GM18511 (cell line): ENCODE results near the gene PCBP3.
A peak's percentile ranks its signal among the peaks of the same experiment; 100 is the strongest.
"Not testable (repeated sequence)": the region's sequence is repeated elsewhere in the genome, so short reads cannot be mapped to it uniquely, and the experiment has no call there.

Experiments
- ATAC-seq: cut with Tn5 transposase; IDR thresholded peaks from one replicate; pipeline ENCODE4 v1.9.1; 2021; ENCODE audit warnings: mild to moderate bottlenecking, moderate library complexity; ENCODE audit not compliant: unreplicated experiment

Gene PCBP3

DNA sequence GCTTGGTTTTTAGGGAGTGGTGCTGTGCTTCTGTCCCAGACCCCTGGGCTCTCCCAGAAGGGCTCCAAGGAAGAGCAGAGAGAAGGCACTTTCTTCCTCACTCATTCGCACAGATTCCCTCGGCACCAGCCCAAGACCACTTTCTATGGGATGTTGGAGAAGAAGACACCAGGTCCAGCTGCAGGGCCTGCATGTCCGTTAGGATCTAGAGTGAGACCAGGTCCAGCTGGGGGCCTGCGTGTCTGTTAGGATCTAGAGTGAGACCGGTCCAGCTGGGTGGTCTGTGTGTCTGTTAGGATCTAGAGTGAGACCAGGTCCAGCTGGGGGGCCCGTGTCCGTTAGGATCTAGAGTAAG, 30.9 kb upstream of the PCBP3 start:
- ATAC-seq = not testable (repeated sequence)

GRCh38 chr21:45613396-45613795, 30.1 kb upstream of the PCBP3 start:
- no peak for ATAC-seq

DNA sequence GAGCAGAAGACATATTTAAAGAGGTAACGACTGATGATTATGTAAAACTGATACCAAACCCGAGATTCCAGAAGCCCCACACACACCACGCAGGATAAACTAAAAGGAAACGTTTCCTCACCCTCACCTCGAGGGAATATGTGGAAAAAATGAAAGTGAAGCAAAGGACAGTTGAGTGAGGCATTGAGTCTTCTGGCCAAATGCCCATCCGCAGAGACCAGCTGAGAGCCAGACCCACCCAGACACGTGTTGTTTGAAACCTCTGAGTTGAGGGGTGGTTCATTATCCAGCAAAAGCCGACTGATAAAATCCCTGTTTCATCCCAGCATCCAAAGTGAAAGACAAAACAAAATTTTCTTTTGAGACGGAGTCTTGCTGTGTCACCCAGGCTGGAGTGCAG, 29.6 kb upstream of the PCBP3 start:
- no peak for ATAC-seq

DNA sequence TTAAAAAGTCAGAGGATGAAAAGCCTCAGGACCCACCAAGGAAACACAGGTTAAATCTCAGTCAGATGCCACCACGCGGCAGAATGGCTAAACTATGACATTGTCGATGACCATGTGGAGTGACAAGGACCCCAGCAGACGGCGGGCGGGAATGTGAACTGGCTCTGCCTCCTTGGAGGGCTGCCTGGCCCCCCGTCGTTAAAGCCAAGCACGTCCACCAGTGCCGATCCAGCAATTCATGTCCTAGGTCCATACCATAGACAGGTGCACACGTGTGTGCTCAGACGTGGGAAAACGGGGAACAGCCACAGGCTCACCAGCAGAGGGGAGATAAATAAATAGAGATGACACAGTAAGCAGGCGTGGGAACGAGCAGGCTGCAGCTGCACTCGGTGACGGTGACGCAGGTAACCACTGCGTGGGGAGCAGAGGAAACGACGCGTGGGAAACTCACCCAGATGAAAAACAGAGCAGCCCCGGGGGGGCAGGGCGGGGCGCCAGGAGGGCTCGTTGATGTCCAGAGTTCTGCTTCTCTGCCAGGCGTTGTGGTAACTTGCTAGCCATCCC, 28.3 kb upstream of the PCBP3 start:
- peak; percentile 79 for ATAC-seq

GRCh38 chr21:45617021-45617921, 26.3 kb upstream of the PCBP3 start:
- no peak for ATAC-seq

GRCh38 chr21:45618287-45618686, 25.2 kb upstream of the PCBP3 start:
- no peak for ATAC-seq

DNA sequence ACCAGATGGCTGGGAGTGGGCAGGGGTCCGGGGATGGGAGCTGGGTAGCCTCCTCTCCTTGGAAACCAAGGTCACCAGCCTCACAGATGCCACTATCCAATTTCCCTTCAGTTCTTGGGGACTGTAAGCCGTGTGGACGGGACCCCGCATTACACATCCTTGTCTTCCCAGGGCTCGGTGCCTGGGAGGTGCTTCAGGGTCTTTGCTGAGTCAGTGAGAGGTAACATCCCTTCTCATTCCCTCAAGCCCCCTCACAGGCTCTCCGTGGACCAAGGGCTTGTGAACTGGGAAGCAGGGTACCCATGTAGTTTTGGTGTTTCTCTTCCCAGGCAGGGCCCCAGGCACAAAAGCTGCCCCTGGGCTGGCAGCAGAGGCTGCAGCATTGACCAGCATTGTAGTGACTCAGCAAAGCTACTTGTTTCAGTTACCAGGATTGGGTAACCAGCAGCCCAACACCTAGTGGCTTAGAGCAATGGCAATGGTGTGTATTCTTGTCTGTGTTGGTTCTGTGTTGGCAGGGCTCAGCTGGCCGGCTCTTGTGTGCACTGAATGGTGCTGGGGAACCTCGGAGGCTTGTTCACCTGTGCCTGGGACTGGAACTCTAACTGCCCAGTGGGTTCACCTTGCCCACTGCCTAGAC, 24.6 kb upstream of the PCBP3 start:
- no peak for ATAC-seq

- ATAC-seq = no peak
Measured at GRCh38 chr21:45620201-45620923, 23.2 kb upstream of the PCBP3 start.

- not testable (repeated sequence) for ATAC-seq
Measured at GRCh38 chr21:45621435-45622331, 21.8 kb upstream of the PCBP3 start.

- no peak for ATAC-seq
Measured at GRCh38 chr21:45622416-45623097, 21.0 kb upstream of the PCBP3 start.

- no peak for ATAC-seq
Measured at GRCh38 chr21:45623436-45623835, 20.1 kb upstream of the PCBP3 start.

- not testable (repeated sequence) for ATAC-seq
Measured at GRCh38 chr21:45626127-45626526, 17.4 kb upstream of the PCBP3 start.

DNA sequence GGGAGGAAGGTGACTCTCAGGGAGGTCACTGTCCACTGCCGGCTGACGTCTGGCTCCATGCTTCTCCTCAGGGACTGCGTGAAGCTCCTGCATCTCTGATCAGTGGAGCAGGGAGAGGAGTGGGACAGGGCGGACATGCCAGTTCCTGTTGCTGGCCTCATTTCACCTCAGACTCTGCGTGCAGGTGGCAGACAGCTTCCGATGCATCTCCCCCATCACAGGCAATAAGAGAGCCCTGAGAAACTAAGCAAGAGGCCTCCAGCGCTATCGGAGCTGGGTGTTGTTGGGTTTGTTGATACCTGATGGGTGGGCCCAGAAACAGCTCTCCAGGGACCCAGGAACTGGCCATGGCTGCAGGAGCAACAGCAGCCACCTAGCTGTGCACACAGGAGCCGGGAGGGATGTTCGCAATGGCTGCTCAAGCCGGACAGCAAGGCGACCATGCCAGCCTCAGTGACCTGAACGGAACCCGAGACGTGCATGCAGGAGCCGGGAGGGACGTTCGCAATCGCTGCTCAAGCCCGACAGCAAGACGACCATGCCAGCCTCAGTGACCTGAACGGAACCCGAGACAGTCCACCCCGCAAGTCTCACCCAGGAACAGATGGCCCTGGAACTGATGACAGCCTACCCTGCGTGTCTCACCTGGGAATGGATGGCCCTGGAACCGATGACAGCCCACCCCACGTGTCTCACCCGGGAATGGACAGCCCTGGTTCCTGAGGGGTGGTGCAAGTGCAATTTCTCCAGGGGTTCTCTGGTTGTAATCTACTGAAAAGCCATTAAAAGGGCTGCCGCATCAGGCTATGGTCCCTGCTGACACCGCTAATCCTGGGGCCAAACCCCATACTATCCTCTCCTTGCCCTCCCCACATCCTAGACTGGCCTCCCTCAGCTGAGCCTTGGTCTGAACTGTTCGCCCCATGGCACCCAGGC, 14.2 kb upstream of the PCBP3 start:
- ATAC-seq = no peak

DNA sequence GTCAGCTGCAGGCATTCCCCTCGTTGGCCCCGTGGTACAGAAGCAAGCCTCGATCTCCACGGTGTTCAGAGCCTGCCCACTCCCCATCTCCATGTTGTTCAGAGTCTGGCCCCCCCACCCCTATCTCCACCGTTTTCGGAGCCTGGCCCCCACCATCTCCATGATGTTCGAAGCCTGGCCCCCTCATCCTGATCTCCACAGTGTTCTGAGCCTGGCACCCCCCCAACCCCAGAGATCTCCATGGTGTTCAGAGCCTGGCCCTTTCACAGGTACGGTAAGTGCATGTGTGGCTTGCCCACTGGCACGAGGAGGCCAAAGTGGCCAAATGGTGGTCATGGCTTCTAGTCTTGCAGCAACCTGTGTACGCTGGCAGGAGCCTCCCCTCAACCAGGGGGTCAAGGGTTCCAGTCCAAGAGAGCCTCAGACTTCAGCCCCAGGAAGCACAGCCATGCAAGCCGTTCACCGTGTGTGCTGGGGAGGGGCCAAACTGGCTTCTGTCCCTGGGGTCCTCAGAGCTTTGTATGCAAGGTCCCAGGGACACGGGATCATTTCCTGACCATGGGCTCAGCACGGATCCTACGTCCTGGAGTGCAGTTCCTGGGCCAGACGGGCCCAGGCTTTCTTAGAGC, 13.3 kb upstream of the PCBP3 start:
- no peak for ATAC-seq

- no peak for ATAC-seq
Measured at GRCh38 chr21:45630876-45631275, 12.6 kb upstream of the PCBP3 start.

- ATAC-seq = no peak
Measured at GRCh38 chr21:45631540-45631939, 12.0 kb upstream of the PCBP3 start.

DNA sequence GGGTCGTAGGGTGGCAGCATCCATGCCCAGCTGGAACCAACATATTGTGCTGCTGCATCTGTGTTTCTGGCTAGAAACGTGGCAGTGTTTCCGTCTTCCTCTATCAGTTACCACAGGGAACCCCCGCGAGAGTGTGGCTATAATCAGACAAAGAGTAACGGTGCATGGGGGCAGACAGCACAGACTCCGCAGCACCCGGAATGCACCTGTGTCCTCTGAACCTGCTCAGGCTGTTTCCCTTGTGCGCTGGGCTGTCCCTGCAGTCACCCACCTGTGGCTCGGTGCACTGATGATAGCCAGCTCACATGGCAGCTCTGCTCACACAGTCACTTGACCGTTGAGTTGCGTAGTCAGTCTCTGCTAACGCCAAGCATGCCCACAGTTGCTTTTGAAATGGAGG, 11.4 kb upstream of the PCBP3 start:
- ATAC-seq = no peak

- no peak for ATAC-seq
Measured at GRCh38 chr21:45632637-45633251, 10.8 kb upstream of the PCBP3 start.
